Tibial nerve (tissue), 4 donors: ENCODE measurements around the gene RGS6.

Source experiments
- CTCF ChIP-seq, 5 experiments: fragments of 200-600 bp in 3 of 5; fragments of 450-650 bp in 2 of 5; sonication (generic) in 3 of 5; IDR thresholded peaks; one replicate each; pipeline ENCODE4 v1.5.1; 2016 to 2019; ENCODE audit warnings: antibody characterized with exemption in 5 of 5, mild to moderate bottlenecking in 3 of 5, moderate library complexity in 2 of 5
- EP300 ChIP-seq, 2 donors: sonication (generic); formaldehyde crosslinking; IDR thresholded peaks; one replicate each; pipeline ENCODE4 v1.6.1; 2017; ENCODE audit warnings: antibody characterized with exemption in 2 of 2, mild to moderate bottlenecking in 1 of 2
- POLR2A ChIP-seq, 2 donors: fragments of 450-650 bp; IDR thresholded peaks; one replicate each; pipeline ENCODE4 v1.6.1; 2017; ENCODE audit warnings: antibody characterized with exemption in 2 of 2, mild to moderate bottlenecking in 2 of 2, moderate library complexity in 2 of 2

DNA sequence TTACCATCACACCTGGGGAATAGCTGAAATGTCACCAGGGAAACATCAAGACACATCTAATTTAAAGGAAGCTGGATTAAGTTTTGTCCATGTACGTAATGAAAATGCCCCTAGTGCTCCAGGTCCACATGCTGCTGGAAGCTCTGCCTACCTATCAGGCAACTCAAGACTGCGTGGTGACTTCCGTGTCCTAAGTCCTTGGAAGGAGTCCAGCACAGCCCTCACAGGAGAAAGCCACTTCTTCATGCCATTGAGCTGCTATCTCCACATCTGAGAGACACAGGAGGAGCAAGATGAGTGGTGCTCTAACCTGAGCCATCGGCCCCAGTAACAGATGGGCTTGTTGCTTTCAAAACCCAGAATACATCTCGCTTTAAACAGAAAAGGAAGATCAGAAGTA lies 645.3 kb downstream of the RGS6 start:
- TF ChIP-seq POLR2A (IDR thresholded peaks at IDR 0.05) (no peak), CTCF (IDR thresholded peaks at IDR 0.05) (no peak), EP300 (IDR thresholded peaks at IDR 0.05) (no peak)
